NCI-H2081 treated with DMSO at 0.1 percent for 48 hours (cell line): ENCODE data around the gene C4orf51.

Experiments used
- DNase-seq: peaks from one replicate; lab custom pipeline; 2025; lab: John Stamatoyannopoulos, UW

Gene C4orf51

GRCh38 chr4:145756244-145756643 lies 76.3 kb downstream of the C4orf51 start:
- no peak for DNase-seq

GRCh38 chr4:145757188-145757587 lies 77.2 kb downstream of the C4orf51 start:
- DNase-seq = no peak

- DNase-seq = no peak
Measured at GRCh38 chr4:145760176-145760575, 80.2 kb downstream of the C4orf51 start.

GRCh38 chr4:145760961-145761929 lies 81.3 kb downstream of the C4orf51 start:
- DNase-seq = no peak

GRCh38 chr4:145762719-145763118 lies 82.8 kb downstream of the C4orf51 start:
- no peak for DNase-seq

- no peak for DNase-seq
Measured at GRCh38 chr4:145763399-145763798, 83.5 kb downstream of the C4orf51 start.

GRCh38 chr4:145766273-145766672 lies 86.3 kb downstream of the C4orf51 start:
- no peak for DNase-seq

GRCh38 chr4:145769450-145770037 lies 89.6 kb downstream of the C4orf51 start:
- no peak for DNase-seq

- no peak for DNase-seq
Measured at GRCh38 chr4:145770124-145770523, 90.2 kb downstream of the C4orf51 start.

- DNase-seq = no peak
Measured at GRCh38 chr4:145772347-145772746, 92.4 kb downstream of the C4orf51 start.

- no peak for DNase-seq
Measured at GRCh38 chr4:145773581-145774234, 93.8 kb downstream of the C4orf51 start.

- no peak for DNase-seq
Measured at GRCh38 chr4:145774473-145774872, 94.5 kb downstream of the C4orf51 start.

GRCh38 chr4:145775406-145775805 lies 95.5 kb downstream of the C4orf51 start:
- DNase-seq = no peak

- no peak for DNase-seq
Measured at GRCh38 chr4:145776208-145776607, 96.3 kb downstream of the C4orf51 start.

GRCh38 chr4:145779319-145779801 lies 99.4 kb downstream of the C4orf51 start:
- DNase-seq = no peak

- no peak for DNase-seq
Measured at GRCh38 chr4:145781351-145781750, 101.4 kb downstream of the C4orf51 start.
